RWPE2 (cell line): Measurements from ENCODE around the gene EFCAB11.

Source experiments
- ATAC-seq: fragments of 200-7000 bp; cut with Tn5 transposase; 3 replicates; pipeline ENCODE4 v1.9.1; 2021; ENCODE audit warnings: low read depth
- DNase-seq: peaks from one replicate; pipeline ENCODE4 v3.0.0-alpha.2; 2020; ENCODE audit warnings: low spot score
- H3K27ac ChIP-seq: fragments of 450-650 bp; 2 replicates; pipeline ENCODE4 v1.5.1; 2017; ENCODE audit warnings: mild to moderate bottlenecking; ENCODE audit not compliant: poor library complexity, severe bottlenecking
- H3K27me3 ChIP-seq: fragments of 250-450 bp; sonication (Bioruptor Pico); 2 replicates; pipeline ENCODE4 v1.5.1; 2021; ENCODE audit warnings: mild to moderate bottlenecking, moderate library complexity; ENCODE audit not compliant: insufficient read depth, poor library complexity, severe bottlenecking
- H3K36me3 ChIP-seq: fragments of 250-450 bp; sonication (Bioruptor Pico); 2 replicates; pipeline ENCODE4 v1.5.1; 2020; ENCODE audit warnings: low read depth, mild to moderate bottlenecking, moderate library complexity
- H3K4me1 ChIP-seq: fragments of 250-450 bp; sonication (Bioruptor Pico); 2 replicates; pipeline ENCODE4 v1.5.1; 2021; ENCODE audit warnings: mild to moderate bottlenecking, moderate library complexity; ENCODE audit not compliant: insufficient read depth, poor library complexity, severe bottlenecking
- H3K4me3 ChIP-seq: fragments of 250-450 bp; sonication (Bioruptor Pico); 2 replicates; pipeline ENCODE4 v1.5.1; 2021; ENCODE audit warnings: mild to moderate bottlenecking, moderate library complexity; ENCODE audit not compliant: severe bottlenecking
- H3K9me3 ChIP-seq: fragments of 250-450 bp; sonication (Bioruptor Pico); 2 replicates; pipeline ENCODE4 v1.5.1; 2021; ENCODE audit warnings: mild to moderate bottlenecking, moderate library complexity; ENCODE audit not compliant: severe bottlenecking
- CTCF ChIP-seq: fragments of 450-650 bp; IDR thresholded peaks from one replicate; pipeline ENCODE4 v1.5.1; 2017; ENCODE audit warnings: mild to moderate bottlenecking, moderate library complexity; ENCODE audit not compliant: poor library complexity, severe bottlenecking

EFCAB11 gene

GRCh38 chr14:89954070-89955021, at the start of gene EFCAB11:
Gene EFCAB11, minus strand, starts transcription at chr14:89954730. Its CDS starts 70 bp downstream, at chr14:89954660.
- peak; percentile 99 for DNase-seq
- Histone ChIP-seq H3K4me1 (peaks cover 9% of the 10 kb centered on the region), H3K27me3 (no peaks in the 10 kb centered on the region), H3K27ac (peak within 1 kb of the TSS; percentile 81), H3K4me3 (peak within 1 kb of the TSS; percentile 58), H3K9me3 (no peaks in the 10 kb centered on the region), H3K36me3 (peaks cover 34% of the 10 kb centered on the region)
- peak; percentile 60 for TF ChIP-seq CTCF
- peak; percentile 83 for ATAC-seq

GRCh38 chr14:90003526-90004307, 49.2 kb upstream of the EFCAB11 start:
- ATAC-seq: no peak
- TF ChIP-seq CTCF: no peak
- Histone ChIP-seq H3K4me3 (no peak overlapping the region), H3K4me1 (no peaks in the 10 kb centered on the region), H3K27me3 (no peaks in the 10 kb centered on the region), H3K9me3 (no peaks in the 10 kb centered on the region), H3K36me3 (peaks cover 76% of the 10 kb centered on the region), H3K27ac (no peak overlapping the region)
- no peak for DNase-seq

GRCh38 chr14:90000935-90001334, 46.4 kb upstream of the EFCAB11 start:
- Histone ChIP-seq H3K27me3 (no peaks in the 10 kb centered on the region), H3K4me3 (no peak overlapping the region), H3K27ac (no peak overlapping the region), H3K36me3 (peaks cover 74% of the 10 kb centered on the region), H3K4me1 (no peaks in the 10 kb centered on the region), H3K9me3 (no peaks in the 10 kb centered on the region)
- ATAC-seq (no peak), DNase-seq (no peak)
- TF ChIP-seq CTCF: no peak

- H3K4me3 ChIP-seq: no peak overlapping the region
- no peaks in the 10 kb centered on the region for H3K9me3 ChIP-seq
- H3K4me1 ChIP-seq: no peaks in the 10 kb centered on the region
- DNase-seq (no peak), ATAC-seq (no peak)
- TF ChIP-seq CTCF: no peak
- peaks cover 87% of the 10 kb centered on the region for H3K36me3 ChIP-seq
- H3K27me3 ChIP-seq: no peaks in the 10 kb centered on the region
- H3K27ac ChIP-seq: no peak overlapping the region
Measured at GRCh38 chr14:89996963-89997362, 42.4 kb upstream of the EFCAB11 start.
